ENCODE data around the gene RAX2.
A peak's percentile ranks its signal among the peaks of the same experiment; 100 is the strongest.

RAX2 gene

DNA sequence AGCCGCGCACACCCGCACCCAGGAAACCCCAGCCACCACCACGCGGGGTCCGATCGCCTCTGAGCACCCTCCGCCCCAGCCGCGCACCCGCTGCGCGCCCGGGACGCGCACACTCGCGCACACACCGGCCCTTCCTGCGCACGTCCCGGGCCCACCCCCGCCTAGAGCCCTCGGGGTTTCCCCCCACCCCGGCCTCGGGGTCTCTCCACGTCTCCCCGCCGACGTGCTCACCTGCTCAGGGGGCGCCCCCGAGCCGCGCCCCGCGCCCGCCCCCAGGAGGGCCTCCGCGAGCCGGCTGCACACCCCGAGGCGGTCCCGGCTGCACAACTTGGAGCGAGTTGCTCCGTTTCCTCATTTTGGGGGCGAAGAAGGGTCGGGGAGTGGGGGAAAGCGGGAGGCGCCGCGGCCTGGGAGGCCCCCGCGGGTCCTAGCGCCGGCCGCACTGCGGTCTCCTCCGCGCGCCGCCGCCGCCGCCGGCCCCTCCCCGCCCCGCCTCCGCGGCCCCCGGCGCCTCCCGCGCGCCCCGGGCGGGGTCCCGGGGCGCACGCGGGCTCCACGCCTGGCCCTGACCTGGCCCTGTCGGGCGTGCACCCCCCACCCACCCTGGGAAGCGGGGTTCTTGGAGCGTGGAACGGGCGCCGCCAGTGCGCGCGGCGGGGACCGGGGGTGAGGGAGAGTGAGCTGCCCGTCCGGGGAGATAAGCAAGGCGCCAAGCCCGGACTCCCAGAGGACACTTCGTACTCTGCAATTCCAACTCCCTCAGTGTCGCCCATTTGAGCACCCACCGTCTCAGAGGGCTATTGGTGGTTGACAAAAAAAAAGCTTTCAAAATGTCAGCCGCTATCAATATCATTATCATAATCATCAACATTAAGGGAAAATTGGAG is 14.2 kb upstream of the RAX2 start, which contains the start of gene MATK:
Gene MATK (minus strand): TSS at position 444 of the 887 bp plus-strand sequence. CDS start 1,246 bp downstream, outside the sequence.
- Histone ChIP-seq H3K23ac (ENCODE audit: low read length) (no peak within 1 kb of the TSS), H2BK12ac (ENCODE audit: low read length) (no peak within 1 kb of the TSS), H2BK120ac (ENCODE audit: insufficient read depth, low read length, poor library complexity) (no peak within 1 kb of the TSS), H4K8ac (ENCODE audit: low read depth, low read length) (no peak within 1 kb of the TSS), H3K9me3 (ENCODE audit: insufficient read depth, low read depth, low read length) (peaks cover 22% of the 10 kb centered on the region), H3K4me3 (ENCODE audit: low read depth, low read length) (peak within 1 kb of the TSS; percentile 57), H3K14ac (ENCODE audit: low read length) (no peak within 1 kb of the TSS), H3K36me3 (ENCODE audit: control insufficient read depth in 1 of 2, insufficient read depth in 2 of 2, low read length in 2 of 2) (no peaks in the 10 kb centered on the region), H2AK5ac (ENCODE audit: low read length) (no peak within 1 kb of the TSS), H3K79me2 (ENCODE audit: control insufficient read depth, insufficient read depth, low read length, poor library complexity) (no peaks in the 10 kb centered on the region), H3K79me1 (ENCODE audit: low read length) (no peaks in the 10 kb centered on the region), H3K4me2 (ENCODE audit: low read length) (peak within 1 kb of the TSS; percentile 65), H2AFZ (ENCODE audit: insufficient read depth, low read length, poor library complexity) (no peak within 1 kb of the TSS), H2BK5ac (ENCODE audit: low read depth, low read length, poor library complexity) (no peak within 1 kb of the TSS), H3K4me1 (ENCODE audit: control insufficient read depth in 1 of 2, insufficient read depth in 2 of 2, low read length in 2 of 2) (peaks cover 5% of the 10 kb centered on the region in 2 experiments), H3K4ac (ENCODE audit: low read depth, low read length) (no peak within 1 kb of the TSS), H3K9ac (ENCODE audit: low read length) (no peak within 1 kb of the TSS), H3K18ac (ENCODE audit: low read length) (no peak within 1 kb of the TSS), H4K91ac (ENCODE audit: low read depth, low read length) (no peak within 1 kb of the TSS), H3K27me3 (ENCODE audit: insufficient read depth, low read length) (peaks cover 27% of the 10 kb centered on the region), H3K27ac (ENCODE audit: low read depth, low read length) (no peak within 1 kb of the TSS), H4K12ac (ENCODE audit: low read depth, low read length) (no peak within 1 kb of the TSS)
- WGBS (ENCODE audit: extremely low coverage, insufficient coverage, insufficient read length) = no CpG with 5 or more reads among the region's 101 CpGs
- DNase-seq = no peak

GRCh38 chr19:3785451-3785937 is 13.5 kb upstream of the RAX2 start:
- peaks cover 5% of the 10 kb centered on the region in 2 experiments for H3K4me1 ChIP-seq (ENCODE audit: control insufficient read depth in 1 of 2, insufficient read depth in 2 of 2, low read length in 2 of 2)
- H4K12ac ChIP-seq (ENCODE audit: low read depth, low read length) = no peak overlapping the region
- H3K4me3 ChIP-seq (ENCODE audit: low read depth, low read length) = peak overlapping the region; percentile 57
- no peak overlapping the region for H3K18ac ChIP-seq (ENCODE audit: low read length)
- peaks cover 25% of the 10 kb centered on the region for H3K9me3 ChIP-seq (ENCODE audit: insufficient read depth, low read depth, low read length)
- no peak overlapping the region for H2AFZ ChIP-seq (ENCODE audit: insufficient read depth, low read length, poor library complexity)
- no peak overlapping the region for H2BK12ac ChIP-seq (ENCODE audit: low read length)
- no peak overlapping the region for H3K14ac ChIP-seq (ENCODE audit: low read length)
- peak overlapping the region; percentile 65 for H3K4me2 ChIP-seq (ENCODE audit: low read length)
- no peak overlapping the region for H3K4ac ChIP-seq (ENCODE audit: low read depth, low read length)
- H3K27ac ChIP-seq (ENCODE audit: low read depth, low read length) = no peak overlapping the region
- no peak for DNase-seq
- no peaks in the 10 kb centered on the region for H3K36me3 ChIP-seq (ENCODE audit: control insufficient read depth in 1 of 2, insufficient read depth in 2 of 2, low read length in 2 of 2)
- H2BK120ac ChIP-seq (ENCODE audit: insufficient read depth, low read length, poor library complexity) = no peak overlapping the region
- no peak overlapping the region for H2AK5ac ChIP-seq (ENCODE audit: low read length)
- H3K79me1 ChIP-seq (ENCODE audit: low read length) = no peaks in the 10 kb centered on the region
- H2BK5ac ChIP-seq (ENCODE audit: low read depth, low read length, poor library complexity) = no peak overlapping the region
- no peaks in the 10 kb centered on the region for H3K79me2 ChIP-seq (ENCODE audit: control insufficient read depth, insufficient read depth, low read length, poor library complexity)
- H4K8ac ChIP-seq (ENCODE audit: low read depth, low read length) = no peak overlapping the region
- no CpG with 5 or more reads among the region's 47 CpGs for WGBS (ENCODE audit: extremely low coverage, insufficient coverage, insufficient read length)
- no peak overlapping the region for H3K9ac ChIP-seq (ENCODE audit: low read length)
- peaks cover 27% of the 10 kb centered on the region for H3K27me3 ChIP-seq (ENCODE audit: insufficient read depth, low read length)
- H4K91ac ChIP-seq (ENCODE audit: low read depth, low read length) = no peak overlapping the region
- no peak overlapping the region for H3K23ac ChIP-seq (ENCODE audit: low read length)

DNA sequence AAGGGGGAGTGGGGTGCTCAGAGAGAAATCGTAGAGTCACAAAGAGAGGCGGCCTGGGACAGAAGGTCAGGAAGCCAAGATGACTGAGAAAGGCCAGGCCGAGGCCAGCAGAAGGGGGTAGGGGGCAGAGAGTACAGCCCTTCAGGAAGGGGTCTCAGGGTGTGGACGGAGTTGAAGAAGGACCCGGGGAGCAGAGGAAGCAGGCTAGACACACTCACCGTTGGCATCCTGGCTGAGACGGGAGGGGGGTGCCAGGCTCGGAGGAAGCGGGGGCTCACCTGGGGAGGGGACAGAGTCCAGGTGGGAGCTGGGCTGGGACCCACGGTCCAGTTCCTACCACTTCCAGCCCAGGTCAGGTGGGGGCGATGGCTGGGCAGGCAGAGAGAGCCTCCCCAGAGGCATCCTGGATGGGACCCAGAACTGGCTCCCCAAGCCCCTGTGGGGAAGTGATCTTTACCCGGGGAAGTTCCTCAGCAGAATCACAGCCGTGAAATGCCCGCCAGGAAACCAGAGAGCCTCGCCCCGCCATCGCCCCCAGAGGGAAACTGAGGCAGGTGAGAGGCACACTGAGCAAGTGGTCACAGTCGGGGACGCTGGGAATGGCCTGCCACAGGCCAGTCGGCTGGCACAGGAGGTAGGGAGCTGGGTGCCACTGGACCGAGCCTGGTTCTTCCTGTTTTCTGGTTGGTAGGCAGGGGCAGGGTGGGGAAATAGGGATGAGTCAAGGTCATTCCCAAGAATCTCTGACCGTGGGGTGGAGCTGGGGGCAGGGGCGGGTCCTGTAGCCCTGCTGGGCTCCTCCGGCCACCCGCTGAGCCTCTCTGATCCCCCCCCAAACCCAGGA is 12.8 kb upstream of the RAX2 start:
- H2AK5ac ChIP-seq (ENCODE audit: low read length) = no peak overlapping the region
- H3K36me3 ChIP-seq (ENCODE audit: control insufficient read depth in 1 of 2, insufficient read depth in 2 of 2, low read length in 2 of 2) = no peaks in the 10 kb centered on the region
- H2BK120ac ChIP-seq (ENCODE audit: insufficient read depth, low read length, poor library complexity) = no peak overlapping the region
- no peak overlapping the region for H4K91ac ChIP-seq (ENCODE audit: low read depth, low read length)
- H3K4ac ChIP-seq (ENCODE audit: low read depth, low read length) = no peak overlapping the region
- H3K27me3 ChIP-seq (ENCODE audit: insufficient read depth, low read length) = peaks cover 25% of the 10 kb centered on the region
- no peak overlapping the region for H4K12ac ChIP-seq (ENCODE audit: low read depth, low read length)
- no peaks in the 10 kb centered on the region for H3K79me1 ChIP-seq (ENCODE audit: low read length)
- no peak overlapping the region for H3K9ac ChIP-seq (ENCODE audit: low read length)
- H3K79me2 ChIP-seq (ENCODE audit: control insufficient read depth, insufficient read depth, low read length, poor library complexity) = no peaks in the 10 kb centered on the region
- no peak overlapping the region for H2BK5ac ChIP-seq (ENCODE audit: low read depth, low read length, poor library complexity)
- peaks cover 5% of the 10 kb centered on the region in 2 experiments for H3K4me1 ChIP-seq (ENCODE audit: control insufficient read depth in 1 of 2, insufficient read depth in 2 of 2, low read length in 2 of 2)
- WGBS (ENCODE audit: extremely low coverage, insufficient coverage, insufficient read length) = no CpG with 5 or more reads among the region's 25 CpGs
- H3K27ac ChIP-seq (ENCODE audit: low read depth, low read length) = no peak overlapping the region
- no peak overlapping the region for H2AFZ ChIP-seq (ENCODE audit: insufficient read depth, low read length, poor library complexity)
- H4K8ac ChIP-seq (ENCODE audit: low read depth, low read length) = no peak overlapping the region
- no peak overlapping the region for H3K4me3 ChIP-seq (ENCODE audit: low read depth, low read length)
- no peak overlapping the region for H3K14ac ChIP-seq (ENCODE audit: low read length)
- no peak overlapping the region for H3K4me2 ChIP-seq (ENCODE audit: low read length)
- no peak overlapping the region for H3K23ac ChIP-seq (ENCODE audit: low read length)
- DNase-seq = no peak
- no peak overlapping the region for H3K18ac ChIP-seq (ENCODE audit: low read length)
- no peak overlapping the region for H2BK12ac ChIP-seq (ENCODE audit: low read length)
- H3K9me3 ChIP-seq (ENCODE audit: insufficient read depth, low read depth, low read length) = peaks cover 24% of the 10 kb centered on the region

Measured in trophoblast cell (in vitro differentiated cells and primary cell).